A549 treated with AZD9567 at 1 μM for 4 hours (cell line): ENCODE measurements around the gene BTC. TPM values are rescaled to one million over a fixed set of nuclear protein-coding genes. Genes with fewer than 3 reads are reported as not detected.

Experiments
- total RNA-seq: library from RNA; stranded (reverse); fragments of 200-300 nt; extraction: Qiagen RNA extraction; gene quantifications from 5 replicates; pipeline ENCODE4 v1.2.3, GENCODE V29; 2022; ENCODE audit not compliant: insufficient read depth

The BTC gene, protein sequence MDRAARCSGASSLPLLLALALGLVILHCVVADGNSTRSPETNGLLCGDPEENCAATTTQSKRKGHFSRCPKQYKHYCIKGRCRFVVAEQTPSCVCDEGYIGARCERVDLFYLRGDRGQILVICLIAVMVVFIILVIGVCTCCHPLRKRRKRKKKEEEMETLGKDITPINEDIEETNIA
- total RNA-seq: 1.0 to 3.1 TPM (median 1.1 TPM) in 5 replicates

GRCh38 chr4:74794382-74795010 is at the start of gene BTC:
Gene BTC (minus strand): TSS chr4:74794523. CDS start chr4:74794325, 198 bp downstream.

Other genes with a start within 250 kb of the BTC start
- 0.44 to 1.5 TPM (median 0.52 TPM) in 5 replicates for gene PARM1, start 138.6 kb upstream of the BTC start, total RNA-seq